Hypothalamus (tissue), 51 donors: Measurements from ENCODE around the gene NDUFS4.
"Not testable (repeated sequence)": the region's sequence is repeated elsewhere in the genome, so short reads cannot be mapped to it uniquely, and the experiment has no call there.

ENCODE experiments used
- DNase-seq, 51 donors: peaks; one replicate each; lab custom pipeline; 2025; lab: John Stamatoyannopoulos, UW

The NDUFS4 gene

GRCh38 chr5:53560506-53561191 is at the start of gene NDUFS4:
Gene NDUFS4, plus strand, starts transcription at chr5:53560639. Its CDS starts 24 bp downstream, at chr5:53560663.
- DNase-seq: peak; percentile 31 to 89 (median 72)

- no peak for DNase-seq
Observed at GRCh38 chr5:53512539-53512938, 47.9 kb upstream of the NDUFS4 start.

GRCh38 chr5:53515988-53516387 is 44.5 kb upstream of the NDUFS4 start:
- DNase-seq: no peak

- DNase-seq: no peak
Observed at GRCh38 chr5:53520813-53521212, 39.6 kb upstream of the NDUFS4 start.

- DNase-seq: no peak
Observed at GRCh38 chr5:53537711-53538110, 22.7 kb upstream of the NDUFS4 start.

- not testable (repeated sequence) for DNase-seq
Observed at GRCh38 chr5:53540739-53541138, 19.7 kb upstream of the NDUFS4 start.

GRCh38 chr5:53541859-53542258 is 18.6 kb upstream of the NDUFS4 start:
- DNase-seq: no peak

- no peak for DNase-seq
Observed at GRCh38 chr5:53542926-53543325, 17.5 kb upstream of the NDUFS4 start.

GRCh38 chr5:53543401-53543800 is 17.0 kb upstream of the NDUFS4 start:
- no peak for DNase-seq

GRCh38 chr5:53545744-53546143 is 14.7 kb upstream of the NDUFS4 start:
- DNase-seq: no peak

- no peak for DNase-seq
Observed at GRCh38 chr5:53547226-53547625, 13.2 kb upstream of the NDUFS4 start.

- not testable (repeated sequence) for DNase-seq
Observed at GRCh38 chr5:53548501-53548900, 11.9 kb upstream of the NDUFS4 start.

GRCh38 chr5:53549792-53550191 is 10.6 kb upstream of the NDUFS4 start:
- no peak for DNase-seq

- DNase-seq: no peak
Observed at GRCh38 chr5:53552561-53552960, 7.9 kb upstream of the NDUFS4 start.

GRCh38 chr5:53554444-53554843 is 6.0 kb upstream of the NDUFS4 start:
- DNase-seq: no peak

GRCh38 chr5:53555160-53555559 is 5.3 kb upstream of the NDUFS4 start:
- no peak for DNase-seq

- no peak for DNase-seq
Observed at GRCh38 chr5:53556001-53556400, 4.4 kb upstream of the NDUFS4 start.

GRCh38 chr5:53557386-53557785 is 3.1 kb upstream of the NDUFS4 start:
- DNase-seq: no peak

- no peak for DNase-seq
Observed at GRCh38 chr5:53558966-53559365, 1.5 kb upstream of the NDUFS4 start.

GRCh38 chr5:53560028-53560427 is 411 bp upstream of the NDUFS4 start:
- peak in 1 of 51 donors; percentile 80 for DNase-seq

GRCh38 chr5:53568401-53568800 is 8.0 kb downstream of the NDUFS4 start:
- no peak for DNase-seq

GRCh38 chr5:53568871-53569270 is 8.4 kb downstream of the NDUFS4 start:
- DNase-seq: no peak

GRCh38 chr5:53569453-53569852 is 9.0 kb downstream of the NDUFS4 start:
- DNase-seq: no peak
